H4 (cell line): ENCODE results near the gene IRGQ. TPM values are rescaled to one million over a fixed set of nuclear protein-coding genes. Genes with fewer than 3 reads are reported as not detected.
A peak's percentile ranks its signal among the peaks of the same experiment; 100 is the strongest.

Source experiments
- DNase-seq: peaks from one replicate; pipeline ENCODE4 v3.0.0-alpha.2; 2015; ENCODE audit warnings: low spot score
- total RNA-seq: library from RNA; depleted of rRNA; stranded (reverse); fragments of >200 nt; shearing (Covaris generic); gene quantifications from 2 replicates; pipeline ENCODE4 v1.2.3, GENCODE V29; 2014; rRNA removed

The IRGQ gene
- total RNA-seq, 1 experiment from 2014 or later, result 22.4 TPM

GRCh38 chr19:43546581-43546980, 49.4 kb downstream of the IRGQ start:
- DNase-seq, result no peak

- no peak for DNase-seq
Observed at GRCh38 chr19:43545981-43546380, 50.0 kb downstream of the IRGQ start.

DNA sequence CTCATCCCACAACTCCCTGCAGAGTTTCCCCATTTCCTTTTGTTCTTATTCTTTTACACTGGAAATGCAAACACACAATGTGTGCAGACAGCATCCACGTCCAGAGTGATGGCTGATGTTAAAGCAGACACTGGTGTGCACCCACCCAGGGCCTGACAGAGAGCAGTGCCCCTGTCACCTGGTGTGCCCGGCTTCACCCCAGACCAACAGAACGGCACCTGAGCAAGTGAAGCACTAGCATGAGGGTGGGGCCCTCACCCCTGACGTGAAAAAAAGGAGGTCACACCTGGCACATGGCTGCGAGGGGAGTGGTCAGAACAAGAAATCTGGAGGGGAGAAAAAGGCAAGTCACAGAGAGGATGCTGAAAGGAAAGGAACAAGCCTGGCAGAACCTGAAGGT, 50.7 kb downstream of the IRGQ start:
- no peak for DNase-seq

GRCh38 chr19:43544077-43544476, 51.9 kb downstream of the IRGQ start:
- no peak for DNase-seq

- DNase-seq, result no peak
Observed at GRCh38 chr19:43541920-43542650, 53.8 kb downstream of the IRGQ start.

DNA sequence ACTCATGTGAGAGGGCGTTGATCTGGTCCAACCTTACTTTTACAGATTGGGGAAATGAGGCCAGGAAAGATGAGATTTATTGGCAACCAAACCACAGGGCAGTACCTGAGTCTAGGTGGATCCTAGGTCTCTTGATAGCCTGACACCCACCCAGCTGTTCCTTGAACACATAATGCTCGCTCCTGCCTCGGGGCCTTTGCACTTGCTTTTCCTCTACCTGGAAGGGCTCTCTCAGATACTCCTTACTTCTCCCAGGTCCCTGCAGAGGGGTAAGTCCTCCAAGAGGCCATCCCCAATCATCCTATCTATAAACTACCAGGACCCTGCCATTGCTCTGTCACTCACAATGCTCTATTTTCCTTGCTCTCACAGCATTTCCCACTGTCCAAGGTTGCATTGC, 55.6 kb downstream of the IRGQ start:
- no peak for DNase-seq

DNA sequence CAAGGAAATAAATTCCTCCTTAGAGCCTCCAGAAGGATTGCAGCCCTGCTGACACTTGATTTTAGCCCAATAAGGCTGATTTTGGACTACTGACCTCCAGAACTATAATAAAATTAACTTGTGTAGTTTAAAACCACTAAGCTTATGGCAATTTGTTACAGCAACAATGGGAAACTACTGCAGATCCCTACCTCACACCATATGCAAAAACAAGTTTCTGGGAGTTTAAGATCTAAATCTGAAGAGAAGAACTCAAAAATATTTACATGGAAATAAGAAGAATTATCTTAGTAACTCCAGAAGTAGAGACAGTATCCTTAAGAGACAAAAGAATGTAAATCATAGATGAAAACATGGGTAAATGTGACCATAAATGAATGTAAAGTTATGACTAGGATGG, 57.0 kb downstream of the IRGQ start:
- DNase-seq, result no peak

GRCh38 chr19:43534816-43535761, 60.8 kb downstream of the IRGQ start:
- DNase-seq, result peak; percentile 33

Other genes starting within 250 kb of the IRGQ start
- gene CD177, start 242.4 kb downstream of the IRGQ start, total RNA-seq, result 0.21 TPM in 1 of 2 replicates, not detected in the other
- not detected in 2 replicates for gene TEX101, start 181.2 kb downstream of the IRGQ start, total RNA-seq
- gene LYPD3, start 130.5 kb downstream of the IRGQ start, total RNA-seq, result 0.17 and 0.29 TPM in 2 replicates
- gene PHLDB3, start 91.4 kb downstream of the IRGQ start, total RNA-seq, result 1.3 and 2.1 TPM in 2 replicates
- gene ETHE1, start 68.9 kb downstream of the IRGQ start, total RNA-seq, result 33.6 and 50.4 TPM in 2 replicates
- gene ZNF575, start 62.9 kb downstream of the IRGQ start, total RNA-seq, result not detected in 2 replicates
- gene XRCC1, start 20.6 kb downstream of the IRGQ start, total RNA-seq, result 29.2 and 31.0 TPM in 2 replicates
- gene PINLYP, start 20.3 kb downstream of the IRGQ start, total RNA-seq, result not detected in 2 replicates
- 12.5 and 17.7 TPM in 2 replicates for gene ZNF576, start 461 bp upstream of the IRGQ start, total RNA-seq
- not detected in 2 replicates for gene SRRM5, start 16.0 kb upstream of the IRGQ start, total RNA-seq
- gene ZNF428, start 23.5 kb upstream of the IRGQ start, total RNA-seq, result 20.4 and 34.2 TPM in 2 replicates
- gene CADM4, start 43.7 kb upstream of the IRGQ start, total RNA-seq, result 2.2 and 5.4 TPM in 2 replicates
- 41.3 and 53.7 TPM in 2 replicates for gene PLAUR, start 74.0 kb upstream of the IRGQ start, total RNA-seq
- not detected in 2 replicates for gene IRGC, start 119.9 kb upstream of the IRGQ start, total RNA-seq
- 7.9 and 14.9 TPM in 2 replicates for gene SMG9, start 158.8 kb upstream of the IRGQ start, total RNA-seq
- 1.2 and 3.1 TPM in 2 replicates for gene KCNN4, start 184.8 kb upstream of the IRGQ start, total RNA-seq
- gene LYPD5, start 206.3 kb upstream of the IRGQ start, total RNA-seq, result 0.66 TPM in 1 of 2 replicates, not detected in the other
- 6.7 and 10.6 TPM in 2 replicates for gene ZNF283, start 231.2 kb upstream of the IRGQ start, total RNA-seq